GM18505 (cell line): ENCODE results near the gene FICD.

Source experiments
- ATAC-seq: cut with Tn5 transposase; IDR thresholded peaks from one replicate; pipeline ENCODE4 v1.9.1; 2021; ENCODE audit not compliant: unreplicated experiment
- POLR2A ChIP-seq: IDR thresholded peaks from 4 replicates; pipeline ENCODE4 v1.6.1; 2011; ENCODE audit warnings: borderline replicate concordance; ENCODE audit not compliant: insufficient read depth, insufficient read length; ENCODE audit errors: extremely low read depth

The FICD gene

DNA sequence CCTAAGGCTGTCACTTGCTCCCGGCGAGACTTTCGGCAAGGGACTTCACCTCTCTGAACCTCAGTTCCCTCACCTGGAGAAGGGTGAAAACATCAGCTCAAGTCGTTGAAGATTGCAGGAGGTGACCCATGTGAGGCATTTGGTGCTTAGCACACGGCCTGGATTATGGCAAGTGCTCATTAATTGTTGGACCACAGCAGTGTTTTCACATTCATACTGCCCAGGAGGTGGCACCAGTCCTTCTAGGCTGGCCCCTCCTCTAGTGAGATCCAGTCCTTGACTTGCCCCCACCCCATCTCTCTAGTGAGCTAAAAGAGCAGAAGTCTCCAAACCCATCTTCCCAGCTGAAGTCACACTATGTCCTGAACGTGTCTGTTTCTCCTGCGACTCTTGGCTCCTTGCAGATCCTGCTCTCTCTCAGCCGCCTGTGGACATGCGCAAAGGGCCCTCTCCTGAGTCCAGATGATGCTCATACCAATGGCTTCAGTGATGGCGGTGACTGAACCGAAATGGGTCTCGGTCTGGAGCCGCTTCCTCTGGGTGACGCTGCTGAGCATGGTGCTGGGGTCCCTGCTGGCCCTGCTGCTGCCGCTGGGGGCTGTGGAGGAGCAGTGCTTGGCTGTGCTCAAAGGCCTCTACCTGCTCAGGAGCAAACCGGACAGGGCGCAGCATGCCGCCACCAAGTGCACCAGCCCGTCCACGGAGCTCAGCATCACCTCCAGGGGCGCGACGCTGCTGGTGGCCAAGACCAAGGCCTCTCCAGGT is 1.6 kb downstream of the FICD start:
- ATAC-seq, result no peak
- no peak for TF ChIP-seq POLR2A

DNA sequence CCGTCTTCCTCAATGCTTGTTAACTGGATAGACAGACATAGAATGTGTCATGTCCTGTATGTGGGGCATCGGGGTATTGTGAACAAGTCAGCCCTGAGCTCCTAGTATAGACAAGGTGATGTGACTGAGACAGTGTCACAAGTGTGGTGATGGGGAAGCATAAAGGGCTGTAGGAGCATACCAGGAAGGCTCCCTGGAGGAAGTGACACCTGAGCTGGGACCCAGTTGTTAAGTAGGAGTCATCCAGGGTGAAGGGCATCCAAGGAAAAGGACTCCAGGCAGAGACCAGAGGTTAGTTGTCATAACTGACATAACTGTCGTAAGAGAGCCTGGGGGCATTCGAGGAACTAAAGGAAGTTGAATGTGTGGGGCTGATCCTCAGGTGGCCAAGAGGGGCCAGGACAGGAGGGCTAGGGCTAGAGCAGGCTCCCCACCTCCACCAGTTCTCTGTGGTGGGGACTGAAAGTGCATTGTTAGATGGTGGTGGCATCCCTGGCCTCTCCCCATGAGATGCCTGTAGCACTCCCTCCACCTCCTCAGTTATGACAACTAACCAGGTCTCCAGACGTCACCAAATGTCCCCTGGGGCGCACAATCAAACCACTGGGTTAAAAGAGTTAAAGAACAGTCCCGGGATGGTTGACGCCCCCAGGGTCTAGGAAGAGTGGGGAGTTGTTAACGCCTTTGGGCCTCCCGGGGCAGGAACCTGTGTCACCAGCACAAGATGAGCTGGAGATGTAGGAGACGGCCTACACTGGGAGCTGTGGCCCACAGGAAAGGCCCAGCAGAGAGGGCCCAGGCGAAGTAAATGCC is 2.4 kb downstream of the FICD start:
- no peak for ATAC-seq
- no peak for TF ChIP-seq POLR2A

- no peak for ATAC-seq
- peak; percentile 34 for TF ChIP-seq POLR2A
Measured at GRCh38 chr12:108518101-108518715, 3.1 kb downstream of the FICD start.

DNA sequence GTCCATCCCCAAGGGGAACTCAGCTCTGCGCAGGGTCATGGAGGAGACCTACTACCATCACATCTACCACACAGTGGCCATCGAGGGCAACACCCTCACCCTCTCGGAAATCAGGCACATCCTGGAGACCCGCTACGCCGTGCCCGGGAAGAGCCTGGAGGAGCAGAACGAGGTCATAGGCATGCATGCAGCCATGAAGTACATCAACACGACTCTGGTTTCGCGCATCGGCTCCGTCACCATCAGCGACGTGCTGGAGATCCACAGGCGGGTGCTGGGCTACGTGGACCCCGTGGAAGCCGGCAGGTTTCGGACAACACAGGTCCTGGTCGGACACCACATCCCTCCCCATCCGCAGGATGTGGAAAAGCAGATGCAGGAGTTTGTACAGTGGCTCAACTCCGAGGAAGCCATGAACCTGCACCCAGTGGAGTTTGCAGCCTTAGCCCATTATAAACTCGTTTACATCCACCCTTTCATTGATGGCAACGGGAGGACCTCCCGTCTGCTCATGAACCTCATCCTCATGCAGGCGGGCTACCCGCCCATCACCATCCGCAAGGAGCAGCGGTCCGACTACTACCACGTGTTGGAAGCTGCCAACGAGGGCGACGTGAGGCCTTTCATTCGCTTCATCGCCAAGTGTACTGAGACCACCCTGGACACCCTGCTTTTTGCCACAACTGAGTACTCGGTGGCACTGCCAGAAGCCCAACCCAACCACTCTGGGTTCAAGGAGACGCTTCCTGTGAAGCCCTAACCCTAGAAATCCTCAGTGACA is 3.8 kb downstream of the FICD start:
- no peak for ATAC-seq
- no peak for TF ChIP-seq POLR2A

GRCh38 chr12:108519558-108519957 is 4.5 kb downstream of the FICD start:
- no peak for ATAC-seq
- no peak for TF ChIP-seq POLR2A

DNA sequence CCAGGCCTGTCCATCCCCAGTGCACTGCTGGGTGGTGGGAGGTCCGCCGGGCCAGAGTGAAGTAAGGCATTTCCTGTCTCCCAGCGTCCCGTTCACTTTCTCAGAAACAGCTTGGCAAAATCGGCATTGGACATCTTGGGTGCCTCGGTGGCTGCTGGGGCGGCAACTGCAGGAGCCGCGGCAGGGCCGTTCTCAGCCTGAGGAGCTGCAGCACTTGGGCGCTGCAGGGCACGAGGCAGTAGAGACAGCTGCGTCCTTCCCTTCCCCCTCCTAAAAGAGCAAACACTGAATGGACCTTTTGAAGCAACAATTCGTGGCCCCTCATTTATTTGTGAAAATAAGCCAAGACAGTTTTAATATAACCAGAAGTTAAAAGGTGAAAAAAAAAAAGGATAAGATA is 8.3 kb downstream of the FICD start:
- TF ChIP-seq POLR2A, result no peak
- no peak for ATAC-seq

DNA sequence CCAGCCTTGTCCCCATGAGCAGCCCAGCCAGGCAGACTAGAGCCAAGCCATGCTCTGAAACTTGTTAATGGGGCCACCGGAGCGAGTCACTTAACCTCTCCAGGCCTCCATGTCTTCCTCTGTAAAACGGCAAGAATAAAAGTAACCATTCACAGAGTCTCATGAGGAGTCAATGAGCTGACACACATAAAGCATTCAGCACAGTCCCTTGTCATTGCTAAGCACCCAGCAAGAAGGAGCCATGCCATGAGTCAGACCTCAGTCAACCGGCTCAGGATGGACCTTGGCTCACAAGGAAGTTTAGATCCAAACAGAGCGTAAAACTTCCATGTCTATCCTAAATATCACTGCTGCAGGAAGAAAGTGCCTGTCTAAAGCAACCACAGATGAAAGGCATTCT is 10.6 kb downstream of the FICD start:
- no peak for TF ChIP-seq POLR2A
- no peak for ATAC-seq

GRCh38 chr12:108526482-108527165 is 11.5 kb downstream of the FICD start:
- ATAC-seq, result no peak
- TF ChIP-seq POLR2A, result no peak

DNA sequence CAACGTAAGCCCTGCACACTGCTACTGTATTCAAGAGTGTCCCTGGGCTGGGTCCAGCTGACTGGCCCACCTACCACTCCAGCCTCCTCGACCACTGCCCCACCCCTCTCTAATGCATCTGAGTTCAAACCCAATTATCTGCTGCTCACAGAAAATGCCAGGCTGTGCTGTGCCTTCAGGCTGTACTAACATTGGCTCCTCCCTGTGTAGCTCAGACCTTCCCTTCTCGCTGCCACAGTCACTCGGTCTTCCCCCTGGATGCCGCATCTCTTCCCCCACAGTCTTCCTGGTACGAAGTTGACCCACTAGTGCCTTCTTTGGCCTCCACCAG is 12.1 kb downstream of the FICD start:
- no peak for ATAC-seq

GRCh38 chr12:108530161-108530560 is 15.1 kb downstream of the FICD start:
- TF ChIP-seq POLR2A, result no peak
- ATAC-seq, result no peak

More for the DNA sequence above, 12.1 kb downstream of the FICD start:
- TF ChIP-seq POLR2A, result no peak

GRCh38 chr12:108531929-108532848 is 17.1 kb downstream of the FICD start:
- TF ChIP-seq POLR2A, result no peak
- no peak for ATAC-seq

- no peak for ATAC-seq
- TF ChIP-seq POLR2A, result no peak
Measured at GRCh38 chr12:108538146-108538545, 23.1 kb downstream of the FICD start.
